GM18867 (cell line): ENCODE data around the gene ZDHHC14.

Source experiments
- ATAC-seq: cut with Tn5 transposase; IDR thresholded peaks from one replicate; pipeline ENCODE4 v1.9.1; 2021; ENCODE audit warnings: mild to moderate bottlenecking, moderate library complexity; ENCODE audit not compliant: unreplicated experiment

The ZDHHC14 gene

DNA sequence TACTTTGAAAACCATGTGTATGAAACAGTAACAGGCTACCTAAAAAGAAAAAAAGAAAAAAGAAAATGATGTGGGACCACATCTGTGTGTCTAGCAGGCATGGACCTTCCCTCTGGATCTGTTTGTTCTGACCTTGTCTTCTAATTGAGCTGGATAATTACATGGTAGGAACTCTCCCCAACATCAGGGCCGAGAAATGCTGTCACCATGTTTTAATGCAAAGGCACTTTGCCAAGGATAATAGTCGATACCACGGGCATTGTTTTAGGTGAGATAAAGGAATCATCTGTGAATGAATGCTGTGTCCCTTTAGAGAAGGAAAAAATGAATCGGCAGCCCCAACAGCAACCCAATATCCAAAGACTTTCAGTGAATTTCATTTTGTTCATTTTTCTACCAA lies 149.1 kb downstream of the ZDHHC14 start:
- no peak for ATAC-seq

DNA sequence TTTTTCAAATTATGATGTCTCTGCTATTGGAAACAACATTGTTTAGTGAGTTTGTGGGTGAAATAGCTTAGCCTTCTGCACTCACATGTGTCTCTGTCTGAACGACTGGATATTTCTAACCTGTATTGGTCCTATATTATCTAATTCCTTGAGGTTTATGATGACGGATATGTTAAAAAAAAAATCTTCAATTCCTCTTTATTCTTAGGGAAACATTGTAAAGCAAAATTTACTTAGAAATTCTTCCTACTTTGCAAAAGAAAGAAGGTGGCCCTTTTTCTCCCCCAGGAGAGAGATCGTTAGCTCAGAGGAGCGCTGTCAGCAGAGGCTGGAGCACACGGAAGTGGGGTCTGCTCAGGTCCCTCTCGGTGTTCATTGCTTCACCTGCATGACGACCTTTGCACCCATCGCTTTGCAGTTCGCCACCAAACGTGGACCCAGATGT lies 149.8 kb downstream of the ZDHHC14 start:
- no peak for ATAC-seq

DNA sequence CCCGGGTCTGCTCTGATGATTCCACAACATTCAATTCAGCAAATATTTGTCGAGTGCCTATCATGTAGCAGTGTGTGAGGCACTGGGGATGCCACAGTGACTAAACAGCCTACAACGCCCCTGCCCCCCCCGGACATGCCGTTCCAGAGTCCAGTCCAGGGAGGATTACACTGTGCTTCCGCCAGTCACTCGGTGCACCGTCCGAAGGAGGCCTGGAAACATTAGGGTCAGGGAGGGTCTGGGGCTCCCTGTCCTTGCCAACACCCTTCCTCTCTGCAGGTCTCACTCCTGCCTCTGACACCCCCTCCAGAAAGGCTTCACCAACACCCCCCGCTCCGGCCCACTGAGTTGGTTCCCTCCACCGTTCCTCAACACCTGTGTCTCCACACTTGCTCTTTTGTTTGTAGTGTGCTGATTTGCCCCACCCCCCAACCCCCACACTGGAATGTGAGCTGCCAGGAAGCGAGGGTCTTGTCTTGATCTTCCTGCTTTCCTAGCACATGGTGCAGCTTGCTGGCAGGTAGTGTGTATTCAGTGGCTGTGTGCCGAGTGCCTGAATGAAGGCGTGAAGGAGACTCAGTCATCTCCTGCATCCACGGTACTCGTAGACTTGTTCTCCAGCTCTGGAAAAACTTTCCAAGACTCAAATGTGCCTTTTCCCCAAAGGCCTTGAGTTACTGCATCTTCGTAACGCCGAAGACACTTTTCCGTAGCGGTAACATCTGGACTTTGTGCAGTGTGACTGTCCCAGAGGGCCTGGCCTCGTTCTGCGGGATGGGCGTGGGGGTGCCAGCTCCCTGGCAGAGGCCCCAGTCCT lies 150.4 kb downstream of the ZDHHC14 start:
- ATAC-seq: no peak

DNA sequence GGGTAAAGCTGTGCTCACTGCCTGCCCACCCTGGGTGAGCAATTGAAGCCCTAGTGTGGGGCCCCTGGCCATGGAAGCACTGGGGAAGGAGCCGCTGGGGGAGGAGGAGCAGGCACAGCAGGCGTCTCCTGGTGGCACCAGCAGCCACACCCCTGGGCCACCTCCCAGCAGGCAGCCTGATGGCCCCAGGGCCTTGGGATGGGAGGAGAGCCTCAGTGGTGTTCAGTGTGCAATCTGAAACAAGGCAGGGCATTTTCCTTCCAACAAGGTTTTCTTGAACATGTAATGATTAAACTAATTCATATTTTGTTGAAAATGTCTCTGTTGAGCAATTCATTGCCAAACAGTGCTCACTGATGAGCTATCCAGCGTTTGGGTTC lies 151.0 kb downstream of the ZDHHC14 start:
- no peak for ATAC-seq

DNA sequence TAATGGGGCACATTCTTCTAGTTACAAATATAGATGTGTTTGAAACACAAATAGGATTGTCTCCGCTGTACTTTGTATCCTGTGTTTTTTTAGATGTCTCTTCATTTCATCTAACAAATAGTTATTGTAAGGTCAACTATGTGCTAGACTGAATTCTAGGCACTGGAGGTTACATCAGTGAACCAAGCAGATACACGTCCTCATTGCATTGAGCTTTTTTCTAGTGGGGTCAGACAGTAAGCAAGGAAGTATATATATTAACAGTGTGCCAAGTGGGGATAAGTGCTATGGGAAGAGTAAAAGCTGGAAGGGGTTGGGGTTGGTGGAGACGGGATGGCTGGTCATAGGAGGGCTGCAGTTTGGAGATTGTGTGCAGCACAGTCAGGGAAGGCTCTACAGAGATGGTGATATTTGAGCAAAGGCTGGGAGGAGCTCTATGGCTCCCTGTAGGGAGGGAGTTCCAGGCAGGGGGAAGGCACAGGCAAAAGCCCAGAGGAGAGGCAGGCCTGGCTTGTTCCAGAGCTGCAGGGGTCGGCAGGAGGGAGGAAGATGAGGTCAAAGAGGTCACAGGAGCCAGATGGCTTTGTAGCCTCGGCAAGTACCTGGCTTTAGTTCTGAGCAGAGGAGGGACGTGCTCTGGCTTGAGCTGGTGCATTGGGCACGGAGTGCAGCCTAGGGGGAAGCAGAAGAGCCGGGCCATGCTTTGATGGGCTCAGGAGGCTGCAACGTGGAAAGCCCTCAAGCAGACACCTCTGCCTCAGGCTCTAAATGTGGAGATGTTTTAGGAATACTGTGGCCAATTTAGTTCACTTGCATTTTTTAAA lies 152.3 kb downstream of the ZDHHC14 start:
- no peak for ATAC-seq

DNA sequence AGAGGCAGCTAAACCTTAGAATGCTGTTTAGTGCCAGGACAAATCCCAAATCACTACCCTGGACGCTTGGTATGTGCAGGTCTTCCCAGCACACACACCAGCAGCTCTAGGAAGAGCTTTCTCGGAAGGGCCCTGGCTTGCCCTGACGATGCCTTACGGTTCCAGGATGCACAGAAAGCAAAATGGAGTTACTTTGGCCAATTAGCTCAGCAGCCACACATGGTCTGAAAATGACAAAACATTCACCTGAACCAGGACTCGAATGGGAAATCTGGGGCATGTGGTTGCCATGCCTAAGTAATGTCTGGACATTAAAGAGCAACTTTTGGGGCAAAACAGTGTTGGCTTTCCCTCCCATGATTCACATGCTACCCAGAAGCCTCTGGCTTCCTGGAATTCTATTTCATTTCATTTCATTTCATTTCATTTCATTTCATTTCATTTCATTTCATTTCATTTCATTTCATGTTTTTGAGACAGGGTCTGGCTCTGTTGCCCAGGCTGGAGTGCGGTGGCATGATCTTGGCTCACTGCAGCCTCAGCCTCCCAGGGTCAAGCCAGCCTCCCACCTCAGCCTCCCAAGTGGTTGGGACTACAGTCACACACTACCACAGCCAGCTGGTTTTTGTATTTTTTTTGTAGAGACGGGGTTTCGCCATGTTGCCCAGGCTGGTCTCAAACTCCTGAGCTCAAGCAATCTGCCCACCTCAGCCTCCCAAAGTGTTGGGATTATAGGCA lies 153.3 kb downstream of the ZDHHC14 start:
- ATAC-seq: no peak

DNA sequence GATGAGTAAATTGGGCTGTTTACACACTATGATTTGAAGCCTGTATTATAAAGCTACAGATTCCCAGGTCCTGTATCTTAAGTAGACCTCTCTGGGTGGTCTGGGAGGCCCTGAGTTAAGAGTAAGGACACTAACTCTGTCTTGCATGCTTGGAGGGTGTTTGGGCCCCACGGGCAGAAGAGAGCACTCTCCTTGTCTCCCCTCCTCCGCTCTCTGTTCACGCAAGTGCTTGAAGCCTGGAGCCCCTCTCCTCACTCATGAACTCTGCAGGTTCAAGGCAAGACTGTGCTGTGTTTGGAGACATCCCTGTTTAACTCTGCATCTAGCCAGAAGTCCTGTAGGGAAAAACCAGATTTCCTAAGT lies 154.0 kb downstream of the ZDHHC14 start:
- no peak for ATAC-seq

DNA sequence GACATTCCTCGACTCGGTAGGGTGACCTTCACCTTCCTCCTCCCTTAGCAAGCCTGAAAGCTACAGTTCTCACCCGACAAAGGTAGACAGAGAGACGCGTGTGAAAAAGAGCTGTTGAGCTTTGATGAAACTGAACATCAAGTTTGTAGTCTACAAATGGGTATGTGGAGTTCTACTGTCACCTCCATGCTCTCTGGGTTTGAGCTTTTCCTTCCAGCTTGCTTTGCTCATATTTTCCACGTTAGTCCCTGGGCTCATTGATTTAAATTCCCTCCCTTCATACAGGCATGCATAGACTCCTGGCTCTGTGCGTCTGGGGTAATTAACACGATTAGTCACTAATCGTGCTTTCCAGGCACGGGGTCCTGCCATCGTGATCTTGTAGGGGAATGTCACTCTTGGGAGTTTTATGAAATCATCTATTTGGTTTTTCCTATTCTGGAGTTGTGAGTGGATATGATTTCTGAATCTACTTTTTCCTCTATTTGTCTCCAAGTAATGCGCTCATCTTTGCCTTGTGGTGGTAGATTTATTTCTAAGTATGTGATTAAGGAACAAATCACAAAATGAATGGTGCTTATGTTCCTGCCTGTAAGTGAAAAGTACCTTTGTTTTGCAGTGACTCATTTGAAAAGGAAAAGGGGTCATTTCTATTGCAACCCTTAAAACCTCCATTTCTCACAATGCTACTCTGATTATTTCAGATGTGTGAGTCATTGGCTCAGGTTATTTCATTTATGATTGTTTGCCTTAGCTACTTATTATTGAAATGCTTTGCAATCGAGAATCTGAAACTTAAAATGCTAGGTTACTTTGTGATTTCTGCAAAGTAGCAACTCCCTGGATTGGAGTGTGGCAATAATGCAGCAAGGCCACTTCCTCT lies 154.6 kb downstream of the ZDHHC14 start:
- ATAC-seq: peak; percentile 73

- no peak for ATAC-seq
Measured at GRCh38 chr6:157536223-157536545, 155.2 kb downstream of the ZDHHC14 start.

DNA sequence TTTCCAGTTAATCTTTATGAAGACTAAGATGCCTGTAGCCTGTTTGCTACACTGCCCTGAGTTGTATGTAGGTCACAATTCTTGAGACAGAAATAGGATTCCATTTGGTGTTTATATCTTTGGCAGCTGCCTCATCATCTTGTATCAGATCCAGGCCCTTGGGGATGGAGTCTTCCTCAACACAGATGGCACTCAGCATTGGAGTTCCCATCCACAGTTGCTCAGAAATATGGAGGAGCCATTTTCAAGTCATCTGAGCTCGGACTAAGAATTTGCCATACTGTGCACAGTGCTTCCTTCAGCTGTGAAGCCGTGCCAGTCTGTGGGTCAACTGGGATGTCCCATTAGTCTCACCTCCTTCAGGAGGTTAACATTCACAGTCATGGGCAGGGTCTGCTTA lies 156.6 kb downstream of the ZDHHC14 start:
- no peak for ATAC-seq

- peak; percentile 34 for ATAC-seq
Measured at GRCh38 chr6:157538168-157538567, 157.2 kb downstream of the ZDHHC14 start.

DNA sequence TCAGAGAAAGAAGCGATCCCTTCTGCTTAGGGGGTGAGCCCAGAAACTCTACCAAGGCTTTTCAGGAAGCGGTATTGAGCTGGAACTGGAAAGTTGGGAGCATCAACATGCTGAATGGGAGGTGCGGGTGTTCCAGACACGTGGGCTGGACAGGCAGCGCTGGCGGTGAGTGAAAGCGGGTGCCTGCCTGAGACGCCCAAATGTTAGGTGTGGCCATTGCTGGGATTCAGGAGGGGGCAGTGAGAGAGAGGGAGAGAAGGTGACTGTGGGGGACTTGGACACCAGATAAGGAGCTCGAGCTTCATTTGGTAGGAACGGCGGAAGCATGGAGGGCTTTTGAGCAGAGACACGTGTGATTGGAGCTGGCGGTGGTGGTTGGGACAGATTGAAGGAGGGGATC lies 157.7 kb downstream of the ZDHHC14 start:
- ATAC-seq: no peak

- no peak for ATAC-seq
Measured at GRCh38 chr6:157539421-157539822, 158.4 kb downstream of the ZDHHC14 start.

- no peak for ATAC-seq
Measured at GRCh38 chr6:157539900-157540752, 159.1 kb downstream of the ZDHHC14 start.

DNA sequence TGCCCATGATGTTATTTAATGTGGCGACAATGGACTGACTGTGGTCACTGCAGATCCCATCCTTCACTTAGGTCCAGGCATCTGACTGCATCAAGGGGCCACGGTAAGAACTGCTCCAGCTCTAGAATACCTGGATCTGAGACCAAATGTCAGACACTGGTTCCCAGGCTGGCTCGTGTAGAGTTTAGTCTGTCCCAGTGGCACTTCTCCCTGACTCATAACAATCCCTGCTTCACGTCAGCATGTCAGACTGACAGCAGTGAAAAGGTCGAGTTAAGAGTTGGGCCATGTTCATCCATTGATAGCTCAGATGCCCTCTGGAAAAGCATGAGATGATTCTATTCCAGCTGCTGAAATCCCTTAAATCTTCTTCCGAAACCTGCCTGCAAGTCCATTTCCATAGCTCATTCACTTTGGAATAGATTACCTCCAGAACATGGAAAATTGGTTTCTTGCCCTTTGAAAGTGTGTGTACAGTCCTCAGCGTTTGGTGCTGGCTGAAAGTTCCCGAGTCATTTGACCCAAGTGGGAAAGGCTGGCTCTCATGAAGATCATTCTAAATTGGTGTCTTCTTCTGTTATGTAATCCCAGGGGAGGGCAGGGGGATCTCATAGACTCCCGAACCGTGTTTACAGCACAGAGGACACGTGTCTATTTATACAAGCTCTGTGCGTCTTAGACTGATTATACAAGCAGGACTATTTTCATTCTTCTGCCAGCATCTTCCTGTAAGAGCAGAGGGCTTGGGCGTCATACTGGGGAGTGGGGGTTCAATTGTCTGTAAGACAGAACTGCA lies 160.8 kb downstream of the ZDHHC14 start:
- no peak for ATAC-seq

GRCh38 chr6:157542414-157543160 lies 161.6 kb downstream of the ZDHHC14 start:
- no peak for ATAC-seq

- ATAC-seq: no peak
Measured at GRCh38 chr6:157546321-157546720, 165.3 kb downstream of the ZDHHC14 start.

DNA sequence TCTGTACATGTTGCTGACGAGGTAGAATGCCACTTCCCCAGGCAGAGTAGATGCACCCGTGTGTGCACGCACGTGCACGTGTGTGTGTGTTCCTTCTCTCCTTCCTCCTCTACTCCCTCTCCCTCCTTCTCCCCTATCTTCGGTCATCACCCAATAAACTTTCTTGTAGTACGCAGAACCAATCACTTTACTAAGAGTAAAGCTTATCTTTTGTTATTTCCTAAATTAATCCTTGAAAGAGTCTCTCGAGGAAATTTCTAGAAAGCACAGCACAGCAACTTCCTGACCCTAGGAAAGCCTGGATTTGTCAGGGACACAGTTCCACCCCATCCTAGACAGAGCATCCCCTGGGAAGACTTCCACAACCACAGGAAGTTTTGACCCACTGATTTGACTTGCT lies 166.1 kb downstream of the ZDHHC14 start:
- no peak for ATAC-seq
